Caco-2 (cell line): Measurements from ENCODE around the gene OR51Q1. TPM values are rescaled to one million over a fixed set of nuclear protein-coding genes. Genes with fewer than 3 reads are reported as not detected.

Experiments
- BruUV-seq: library from RNA; stranded (reverse); fragments of 400-500 nt; replicated peaks from 2 replicates; lab custom pipeline; 2021; lab: Mats Ljungman, UMichigan
- CTCF ChIA-PET: fragments of 300-600 bp; sonication (Branson Sonifier 250); formaldehyde crosslinking; loops from one replicate; lab custom pipeline; 2022; ENCODE audit warnings: antibody characterized with exemption; lab: Charles Lee
- POLR2A ChIA-PET: fragments of 300-600 bp; sonication (Branson Sonifier 250); formaldehyde crosslinking; loops from one replicate; lab custom pipeline; 2022; ENCODE audit warnings: antibody characterized with exemption; lab: Charles Lee
- DNase-seq, 2 experiments: peaks; one replicate each; pipeline versions ENCODE4 v3.0.0 to v3.0.0-alpha.2; 2020 to 2022
- H3K27me3 ChIP-seq: replicated peaks from 2 replicates; pipeline ENCODE4 v1.6.0; 2011; ENCODE audit warnings: low read length; ENCODE audit not compliant: control insufficient read depth, insufficient read depth
- H3K36me3 ChIP-seq: 2 replicates; pipeline ENCODE4 v1.5.1; 2011; ENCODE audit warnings: low read length; ENCODE audit not compliant: control insufficient read depth, insufficient read depth
- H3K4me1 ChIP-seq: fragments of 250-450 bp; sonication (Bioruptor Pico); 2 replicates; pipeline ENCODE4 v1.5.1; 2020; ENCODE audit warnings: mild to moderate bottlenecking
- H3K4me3 ChIP-seq: 2 replicates; pipeline ENCODE4 v1.5.1; 2011; ENCODE audit warnings: low read depth, mild to moderate bottlenecking, control low read depth, low read length
- H3K9me3 ChIP-seq: fragments of 250-450 bp; sonication (Bioruptor Pico); 2 replicates; pipeline ENCODE4 v1.5.1; 2020; ENCODE audit warnings: mild to moderate bottlenecking, moderate library complexity
- H3K27ac Mint-ChIP-seq: one replicate; pipeline ENCODE4 v1.8.0; 2022; ENCODE audit warnings: mixed read lengths; ENCODE audit not compliant: unreplicated experiment
- H3K27me3 Mint-ChIP-seq: one replicate; pipeline ENCODE4 v1.8.0; 2022; ENCODE audit warnings: mixed read lengths; ENCODE audit not compliant: insufficient read depth, unreplicated experiment
- H3K36me3 Mint-ChIP-seq: one replicate; pipeline ENCODE4 v1.8.0; 2022; ENCODE audit warnings: mild to moderate bottlenecking, mixed read lengths; ENCODE audit not compliant: insufficient read depth, unreplicated experiment
- H3K4me1 Mint-ChIP-seq: one replicate; pipeline ENCODE4 v1.8.0; 2022; ENCODE audit warnings: low read depth, mixed read lengths; ENCODE audit not compliant: unreplicated experiment
- H3K4me3 Mint-ChIP-seq: one replicate; pipeline ENCODE4 v1.8.0; 2022; ENCODE audit warnings: mild to moderate bottlenecking, moderate library complexity, mixed read lengths; ENCODE audit not compliant: unreplicated experiment
- H3K9me3 Mint-ChIP-seq: one replicate; pipeline ENCODE4 v1.8.0; 2022; ENCODE audit warnings: mixed read lengths; ENCODE audit not compliant: unreplicated experiment
- CTCF ChIP-seq, 2 experiments: fragments of 200-600 bp in 1 of 2; IDR thresholded peaks; 1 replicate in 1 of 2; 2 replicates in 1 of 2; pipeline versions ENCODE4 v1.5.1 to v1.8.0; 2011 to 2022; ENCODE audit warnings: antibody characterized with exemption in 1 of 2, control low read depth in 1 of 2, inconsistent platforms in 1 of 2, low read depth in 1 of 2, low read length in 1 of 2, mild to moderate bottlenecking in 1 of 2, moderate library complexity in 1 of 2; ENCODE audit not compliant: insufficient read depth in 1 of 2, severe bottlenecking in 1 of 2, unreplicated experiment in 1 of 2
- intact Hi-C: fragments of 100-400 bp; cut with micrococcal nuclease; formaldehyde crosslinking; loops from one replicate; pipeline ENCODE4 v1.10.0; 2022; ENCODE audit not compliant: unreplicated experiment
- total RNA-seq: library from RNA; stranded (reverse); gene quantifications from 2 replicates; pipeline ENCODE4 v1.2.3, GENCODE V29; 2022

OR51Q1 gene
- total RNA-seq, 1 experiment from 2014 or later = not detected

- no TSS peak for BruUV-seq
- H3K27ac Mint-ChIP-seq = no peak overlapping the region
- peaks cover 2% of the 10 kb centered on the region for H3K27me3 Mint-ChIP-seq
- Histone ChIP-seq H3K4me3 (no peak overlapping the region), H3K4me1 (no peaks in the 10 kb centered on the region), H3K9me3 (no peaks in the 10 kb centered on the region), H3K27me3 (no peaks in the 10 kb centered on the region), H3K36me3 (no peaks in the 10 kb centered on the region)
- no peaks in the 10 kb centered on the region for H3K9me3 Mint-ChIP-seq
- TF ChIP-seq CTCF (IDR thresholded peaks at IDR 0.05; ENCODE audit: insufficient read depth in 1 of 2, low read depth in 1 of 2, low read length in 1 of 2, severe bottlenecking in 1 of 2, unreplicated experiment in 1 of 2) = no peak
- intact Hi-C loops = no loop called here
- H3K4me1 Mint-ChIP-seq = no peaks in the 10 kb centered on the region
- H3K4me3 Mint-ChIP-seq = no peak overlapping the region
- ChIA-PET POLR2A (no interaction called here), CTCF (interaction anchor here (0.8 kb wide), 1 partner anchor 174 kb away, joined by 3 read pairs; no protein-coding TSS in a partner anchor)
- no peak for DNase-seq
- H3K36me3 Mint-ChIP-seq = no peaks in the 10 kb centered on the region
Measured at GRCh38 chr11:5384335-5384734, 37.6 kb upstream of the OR51Q1 start.

- intact Hi-C loops = no loop called here
- H3K27ac Mint-ChIP-seq = no peak overlapping the region
- H3K4me3 ChIP-seq = no peak overlapping the region
- no TSS peak for BruUV-seq
- ChIA-PET POLR2A (no interaction called here), CTCF (no interaction called here)
- H3K4me1 Mint-ChIP-seq = no peaks in the 10 kb centered on the region
- no peaks in the 10 kb centered on the region for H3K27me3 ChIP-seq
- no peaks in the 10 kb centered on the region for H3K36me3 ChIP-seq
- no peaks in the 10 kb centered on the region for H3K9me3 ChIP-seq
- no peak for TF ChIP-seq CTCF (IDR thresholded peaks at IDR 0.05; ENCODE audit: insufficient read depth in 1 of 2, low read depth in 1 of 2, low read length in 1 of 2, severe bottlenecking in 1 of 2, unreplicated experiment in 1 of 2)
- no peaks in the 10 kb centered on the region for H3K4me1 ChIP-seq
- H3K36me3 Mint-ChIP-seq = no peaks in the 10 kb centered on the region
- no peak for DNase-seq
- H3K27me3 Mint-ChIP-seq = peaks cover 7% of the 10 kb centered on the region
- no peak overlapping the region for H3K4me3 Mint-ChIP-seq
- no peaks in the 10 kb centered on the region for H3K9me3 Mint-ChIP-seq
Measured at GRCh38 chr11:5390210-5390609, 31.7 kb upstream of the OR51Q1 start.

- ChIA-PET CTCF (no interaction called here), POLR2A (no interaction called here)
- Mint-ChIP-seq H3K27ac (no peak overlapping the region), H3K9me3 (no peaks in the 10 kb centered on the region), H3K4me3 (no peak overlapping the region), H3K4me1 (no peaks in the 10 kb centered on the region), H3K27me3 (peaks cover 7% of the 10 kb centered on the region), H3K36me3 (no peaks in the 10 kb centered on the region)
- Histone ChIP-seq H3K4me1 (no peaks in the 10 kb centered on the region), H3K27me3 (no peaks in the 10 kb centered on the region), H3K36me3 (no peaks in the 10 kb centered on the region), H3K9me3 (no peaks in the 10 kb centered on the region), H3K4me3 (no peak overlapping the region)
- TF ChIP-seq CTCF (IDR thresholded peaks at IDR 0.05; ENCODE audit: insufficient read depth in 1 of 2, low read depth in 1 of 2, low read length in 1 of 2, severe bottlenecking in 1 of 2, unreplicated experiment in 1 of 2) = no peak
- no TSS peak for BruUV-seq
- intact Hi-C loops = no loop called here
- DNase-seq = no peak
Measured at GRCh38 chr11:5394091-5394490, 27.8 kb upstream of the OR51Q1 start.
